B cell (primary cell): ENCODE results near the gene RBFA. TPM values are rescaled to one million over a fixed set of nuclear protein-coding genes. Genes with fewer than 3 reads are reported as not detected.

ENCODE experiments used
- ATAC-seq: fragments of 200-7000 bp; cut with Tn5 transposase; one replicate; pipeline ENCODE4 v1.10.0; 2021; ENCODE audit warnings: low read depth, mild to moderate bottlenecking, moderate number of reproducible peaks, moderate library complexity
- CTCF ChIA-PET: fragments of 350-600 bp; sonication (Branson Sonifier 250); formaldehyde crosslinking; loops from one replicate; lab custom pipeline; 2021; ENCODE audit warnings: antibody characterized with exemption, inconsistent platforms; lab: Charles Lee
- POLR2A ChIA-PET: fragments of 350-600 bp; sonication (Branson Sonifier 250); formaldehyde crosslinking; loops from one replicate; lab custom pipeline; 2021; ENCODE audit warnings: antibody characterized with exemption; lab: Charles Lee
- DNase-seq: peaks from one replicate; pipeline ENCODE4 v3.0.0; 2013
- H2AFZ ChIP-seq: 2 replicates; pipeline ENCODE4 v1.6.1; 2012; ENCODE audit warnings: mild to moderate bottlenecking, low read depth, low read length; ENCODE audit not compliant: insufficient read depth, poor library complexity, severe bottlenecking
- H3K27ac ChIP-seq, 2 donors: 1 replicate in 1 of 2; 2 replicates in 1 of 2; pipeline ENCODE4 v1.5.1; 2012 to 2013; ENCODE audit warnings: low read length in 2 of 2, mild to moderate bottlenecking in 2 of 2, moderate library complexity in 1 of 2
- H3K27me3 ChIP-seq, 4 experiments: fragments of 200-600 bp in 1 of 4; sonication (generic) in 1 of 4; replicated peaks in 1 of 4; 1 replicate in 2 of 4; 2 replicates in 2 of 4; pipeline versions ENCODE4 v1.6.1 to v1.7.0; 2013 to 2016; ENCODE audit warnings: low read length in 3 of 4, mild to moderate bottlenecking in 2 of 4, mixed read lengths in 1 of 4, moderate library complexity in 1 of 4; ENCODE audit not compliant: insufficient read depth in 4 of 4, control insufficient read depth in 3 of 4; ENCODE audit errors: control extremely low read depth in 1 of 4
- H3K36me3 ChIP-seq, 2 experiments: replicated peaks in 1 of 2; 1 replicate in 1 of 2; 2 replicates in 1 of 2; pipeline versions ENCODE4 v1.6.1 to v1.7.1; 2013; ENCODE audit warnings: low read length in 1 of 2; ENCODE audit not compliant: insufficient read depth in 2 of 2, control insufficient read depth in 1 of 2; ENCODE audit errors: control extremely low read depth in 1 of 2, extremely low read depth in 1 of 2
- H3K4me1 ChIP-seq, 2 donors: fragments of 200-600 bp in 1 of 2; sonication (generic) in 1 of 2; 1 replicate in 1 of 2; 2 replicates in 1 of 2; pipeline versions ENCODE4 v1.5.1 to v1.6.1; 2013 to 2017; ENCODE audit warnings: low read length in 2 of 2; ENCODE audit not compliant: control insufficient read depth in 2 of 2, insufficient read depth in 2 of 2
- H3K4me2 ChIP-seq: replicated peaks from 2 replicates; pipeline ENCODE3; 2012; ENCODE audit warnings: mild to moderate bottlenecking, low read depth, low read length; ENCODE audit not compliant: poor library complexity, severe bottlenecking
- H3K4me3 ChIP-seq, 5 experiments: fragments of 200-600 bp in 1 of 5; sonication (generic) in 1 of 5; 1 replicate in 3 of 5; 2 replicates in 2 of 5; pipeline versions ENCODE4 v1.5.1 to v1.7.0; 2011 to 2016; ENCODE audit warnings: low read length in 4 of 5, mild to moderate bottlenecking in 4 of 5, low read depth in 2 of 5, control low read depth in 1 of 5, moderate library complexity in 1 of 5; ENCODE audit not compliant: insufficient read depth in 1 of 5; ENCODE audit errors: control extremely low read depth in 1 of 5, extremely low read depth in 1 of 5
- H3K79me2 ChIP-seq: fragments of 200-600 bp; sonication (generic); one replicate; pipeline ENCODE4 v1.6.0; 2016; ENCODE audit warnings: low read length; ENCODE audit not compliant: control insufficient read depth, insufficient read depth
- H3K9ac ChIP-seq: fragments of 200-600 bp; sonication (generic); 2 replicates; pipeline ENCODE4 v1.6.1; 2017; ENCODE audit warnings: mild to moderate bottlenecking, low read length, moderate library complexity
- H3K9me3 ChIP-seq, 3 donors: one replicate each; pipeline versions ENCODE4 v1.6.1 to v1.7.1; 2013; ENCODE audit warnings: low read length in 2 of 3; ENCODE audit not compliant: control insufficient read depth in 2 of 3, insufficient read depth in 1 of 3; ENCODE audit errors: control extremely low read depth in 1 of 3
- H4K20me1 ChIP-seq: 2 replicates; pipeline ENCODE4 v1.6.0; 2012; ENCODE audit warnings: mild to moderate bottlenecking, low read length; ENCODE audit not compliant: insufficient read depth, control insufficient read depth, poor library complexity, severe bottlenecking
- H3K27ac Mint-ChIP-seq: one replicate; pipeline ENCODE4 v1.8.0; 2021; ENCODE audit warnings: mixed read lengths
- H3K27me3 Mint-ChIP-seq: one replicate; pipeline ENCODE4 v1.8.0; 2021; ENCODE audit warnings: mixed read lengths
- H3K4me1 Mint-ChIP-seq: one replicate; pipeline ENCODE4 v1.8.0; 2021; ENCODE audit warnings: mixed read lengths
- H3K4me3 Mint-ChIP-seq: one replicate; pipeline ENCODE4 v1.8.0; 2021; ENCODE audit warnings: mixed read lengths
- H3K9me3 Mint-ChIP-seq: one replicate; pipeline ENCODE4 v1.8.0; 2022; ENCODE audit warnings: mixed read lengths; ENCODE audit not compliant: insufficient read depth
- EZH2 ChIP-seq: IDR thresholded peaks from 2 replicates; pipeline ENCODE4 v1.6.1; 2012; ENCODE audit warnings: borderline replicate concordance, low read depth, mild to moderate bottlenecking, moderate library complexity, low read length; ENCODE audit not compliant: insufficient read depth, poor library complexity, severe bottlenecking
- WGBS: methylation state at CpG from one replicate; pipeline ENCODE4 v1.1.5; 2013; ENCODE audit warnings: missing lambda C conversion rate; ENCODE audit not compliant: insufficient coverage; 5-methylcytosine and 5-hydroxymethylcytosine counted together
- intact Hi-C: fragments of 100-400 bp; cut with micrococcal nuclease; formaldehyde crosslinking; loops from one replicate; pipeline ENCODE4 v1.10.0; 2022
- polyA minus RNA-seq: library from RNA; depleted of rRNA, polyadenylated mRNA; stranded (reverse); fragments of >200 nt; gene quantifications from 2 replicates; pipeline ENCODE4 v1.2.3, GENCODE V29; 2012
- polyA plus RNA-seq: library from polyadenylated mRNA; depleted of rRNA; stranded (reverse); fragments of >200 nt; gene quantifications from 2 replicates; pipeline ENCODE4 v1.2.3, GENCODE V29; 2012
- total RNA-seq, 2 donors: library from RNA; stranded (reverse); fragments of 120-200 nt in 1 of 2; gene quantifications; 1 replicate in 1 of 2; 2 replicates in 1 of 2; pipeline versions ENCODE4 v1.2.3 to v1.2.4, GENCODE V29; 2013 to 2022
- TF ChIP-seq, protein P1 (sequence below): fragments of 200-600 bp; IDR thresholded peaks from one replicate; pipeline ENCODE4 v1.8.0; 2022; ENCODE audit warnings: antibody characterized with exemption, mild to moderate bottlenecking

The RBFA gene, protein sequence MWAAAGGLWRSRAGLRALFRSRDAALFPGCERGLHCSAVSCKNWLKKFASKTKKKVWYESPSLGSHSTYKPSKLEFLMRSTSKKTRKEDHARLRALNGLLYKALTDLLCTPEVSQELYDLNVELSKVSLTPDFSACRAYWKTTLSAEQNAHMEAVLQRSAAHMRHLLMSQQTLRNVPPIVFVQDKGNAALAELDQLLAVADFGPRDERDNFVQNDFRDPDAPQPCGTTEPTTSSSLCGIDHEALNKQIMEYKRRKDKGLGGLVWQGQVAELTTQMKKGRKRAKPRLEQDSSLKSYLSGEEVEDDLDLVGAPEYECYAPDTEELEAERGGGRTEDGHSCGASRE
- total RNA-seq (24.2 TPM in 2 replicates), polyA plus RNA-seq (22.0 and 34.0 TPM in 2 replicates), polyA minus RNA-seq (18.2 and 22.0 TPM in 2 replicates)
- 26.2 TPM for total RNA-seq (2013)

DNA sequence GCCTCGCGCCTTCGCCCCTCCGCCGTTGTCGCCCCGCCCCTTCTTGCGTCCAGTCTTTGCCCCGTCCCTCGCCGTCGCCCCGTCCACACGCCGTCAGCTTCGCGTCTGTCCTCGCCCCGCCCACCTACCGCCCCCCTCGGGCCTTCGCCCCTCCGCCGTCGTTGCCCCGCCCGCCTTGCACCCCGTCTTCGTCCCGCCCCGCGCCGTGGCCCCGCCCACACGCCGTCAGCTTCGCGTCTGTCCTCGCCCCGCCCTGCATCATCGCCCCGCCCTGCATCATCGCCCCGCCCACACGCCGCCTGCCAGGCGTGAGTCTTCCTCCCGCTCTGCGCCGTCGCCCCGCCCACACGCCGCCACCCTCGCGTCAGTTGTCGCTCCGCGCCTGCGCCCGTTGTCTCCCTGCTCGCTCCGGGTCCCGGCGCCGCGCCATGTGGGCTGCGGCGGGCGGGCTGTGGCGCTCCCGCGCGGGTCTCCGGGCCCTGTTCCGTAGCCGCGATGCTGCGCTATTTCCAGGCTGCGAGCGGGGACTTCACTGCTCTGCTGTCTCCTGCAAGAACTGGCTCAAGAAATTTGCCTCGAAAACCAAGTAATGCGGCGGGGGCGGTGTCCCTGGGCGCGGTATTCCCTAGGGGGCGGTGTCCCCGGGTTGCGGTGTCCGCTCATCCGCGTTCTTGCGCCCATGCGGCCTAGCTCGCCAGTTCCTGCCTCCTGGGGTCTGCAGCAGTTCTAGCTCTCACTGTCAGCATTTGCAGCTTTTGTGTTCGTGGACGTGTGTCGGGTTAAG is at the start of gene RBFA:
Gene RBFA (plus strand): TSS at position 367 of the 784 bp plus-strand sequence. CDS start 62 bp downstream, at position 429.
- Histone ChIP-seq H3K27ac (peak within 1 kb of the TSS; percentile 93), H2AFZ (peak within 1 kb of the TSS; percentile 98), H3K4me3 (peak within 1 kb of the TSS; percentile 62 to 99 (median 85)), H4K20me1 (no peaks in the 10 kb centered on the region), H3K9me3 (peaks cover 0 to 11% (median 0%) of the 10 kb centered on the region in 3 donors), H3K4me2 (peak within 1 kb of the TSS; percentile 94), H3K79me2 (peaks cover 15% of the 10 kb centered on the region), H3K9ac (peak within 1 kb of the TSS; percentile 98), H3K4me1 (peaks cover 15 to 20% of the 10 kb centered on the region in 2 donors), H3K36me3 (peaks cover 0 to 5% of the 10 kb centered on the region in 2 experiments), H3K27me3 (no peaks in the 10 kb centered on the region)
- peak within 1 kb of the TSS; percentile 95 for H3K4me3 Mint-ChIP-seq
- peak within 1 kb of the TSS; percentile 97 for H3K27ac Mint-ChIP-seq
- TF ChIP-seq, protein P1, sequence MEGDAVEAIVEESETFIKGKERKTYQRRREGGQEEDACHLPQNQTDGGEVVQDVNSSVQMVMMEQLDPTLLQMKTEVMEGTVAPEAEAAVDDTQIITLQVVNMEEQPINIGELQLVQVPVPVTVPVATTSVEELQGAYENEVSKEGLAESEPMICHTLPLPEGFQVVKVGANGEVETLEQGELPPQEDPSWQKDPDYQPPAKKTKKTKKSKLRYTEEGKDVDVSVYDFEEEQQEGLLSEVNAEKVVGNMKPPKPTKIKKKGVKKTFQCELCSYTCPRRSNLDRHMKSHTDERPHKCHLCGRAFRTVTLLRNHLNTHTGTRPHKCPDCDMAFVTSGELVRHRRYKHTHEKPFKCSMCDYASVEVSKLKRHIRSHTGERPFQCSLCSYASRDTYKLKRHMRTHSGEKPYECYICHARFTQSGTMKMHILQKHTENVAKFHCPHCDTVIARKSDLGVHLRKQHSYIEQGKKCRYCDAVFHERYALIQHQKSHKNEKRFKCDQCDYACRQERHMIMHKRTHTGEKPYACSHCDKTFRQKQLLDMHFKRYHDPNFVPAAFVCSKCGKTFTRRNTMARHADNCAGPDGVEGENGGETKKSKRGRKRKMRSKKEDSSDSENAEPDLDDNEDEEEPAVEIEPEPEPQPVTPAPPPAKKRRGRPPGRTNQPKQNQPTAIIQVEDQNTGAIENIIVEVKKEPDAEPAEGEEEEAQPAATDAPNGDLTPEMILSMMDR, result no peak
- no peak for TF ChIP-seq EZH2
- CTCF ChIA-PET, result interaction anchor here (0.6 to 1.0 kb wide), 3 partner anchors 40 to 656 kb away, joined by 3 to 4 read pairs (median 4); no protein-coding TSS in a partner anchor
- ATAC-seq, result peak; percentile 72
- POLR2A ChIA-PET, result interaction anchor here (1.2 to 2.8 kb wide), 4 partner anchors 46 to 355 kb away, joined by 6 to 11 read pairs (median 9); partner anchors contain the start of genes ADNP2, SLC66A2 and TXNL4A
- no peaks in the 10 kb centered on the region for H3K9me3 Mint-ChIP-seq
- intact Hi-C loops, result loop anchor here (1.0 to 10.0 kb wide), 5 partner anchors 83 to 627 kb away; partner anchors contain the start of genes KCNG2 and SLC66A2
- DNase-seq, result peak; percentile 99
- WGBS, result under 1% methylated on average over 99 of the region's 99 CpGs
- no peaks in the 10 kb centered on the region for H3K27me3 Mint-ChIP-seq
- H3K4me1 Mint-ChIP-seq, result peaks cover 19% of the 10 kb centered on the region
